ENCODE measurements around the gene CMTM7. TPM values are rescaled to one million over a fixed set of nuclear protein-coding genes. Genes with fewer than 3 reads are reported as not detected.

CMTM7 gene
- total and polyA plus RNA-seq, 2 of the 8 experiments (the other 6 are each of a cell fraction or from before 2014, with no cell fraction given) = 33.3 to 65.8 TPM

DNA sequence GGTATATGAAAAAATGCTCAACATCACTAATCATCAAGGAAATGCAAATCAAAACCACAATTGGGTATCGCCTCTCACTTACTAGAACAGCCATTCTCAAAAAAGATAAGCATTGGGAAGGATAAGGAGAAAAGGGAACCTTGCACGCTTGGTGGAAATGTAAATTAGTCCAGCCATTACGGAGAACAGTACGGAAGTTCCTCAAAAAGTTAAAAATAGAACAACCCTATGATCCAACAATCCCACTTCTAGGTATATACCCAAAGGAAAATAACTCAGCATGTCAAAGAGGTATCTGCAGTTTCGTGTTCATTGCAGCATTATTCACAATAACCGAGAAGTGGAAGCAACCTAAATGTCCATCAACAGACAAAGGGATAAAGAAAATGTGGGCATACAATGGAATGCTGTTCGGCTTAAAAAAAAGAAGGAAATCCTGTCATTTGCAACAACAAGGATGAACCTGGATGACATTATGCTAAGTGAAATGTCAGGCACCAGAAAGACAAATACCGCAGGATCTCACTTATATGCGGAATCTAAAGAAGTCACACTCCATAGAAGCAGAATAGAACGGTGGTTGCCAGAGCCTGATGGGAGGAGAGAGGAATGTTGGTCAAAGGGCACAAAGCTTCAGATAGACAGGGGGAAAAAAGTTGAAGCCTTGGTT, 11.7 kb upstream of the CMTM7 start:
- Histone ChIP-seq H3K4ac (replicated peaks; ENCODE audit: insufficient read length, low read depth, low read length) (no peak overlapping the region), H3K27ac (ENCODE audit: low read depth, low read length) (no peak overlapping the region), H2BK12ac (ENCODE audit: low read depth, low read length) (no peak overlapping the region), H3K79me1 (ENCODE audit: low read depth, low read length) (no peaks in the 10 kb centered on the region), H3K23me2 (ENCODE audit: low read depth, low read length) (no peaks in the 10 kb centered on the region), H3K27me3 (replicated peaks in 1 of 4; ENCODE audit: control insufficient read depth in 3 of 4, extremely low read depth in 1 of 4, insufficient read depth in 3 of 4, low read length in 3 of 4) (no peaks in the 10 kb centered on the region), H3K36me3 (ENCODE audit: control insufficient read depth in 2 of 4, insufficient read depth in 4 of 4, low read length in 3 of 4) (no peaks in the 10 kb centered on the region), H2AK5ac (ENCODE audit: low read depth, low read length) (no peak overlapping the region), H3K56ac (replicated peaks; ENCODE audit: insufficient read length, low read depth, low read length) (no peak overlapping the region), H3K9me3 (ENCODE audit: insufficient read depth in 2 of 2, low read depth in 1 of 2, low read length in 1 of 2) (no peaks in the 10 kb centered on the region), H3K14ac (ENCODE audit: insufficient read length) (no peak overlapping the region), H3K23ac (ENCODE audit: insufficient read length) (no peak overlapping the region), H3K9ac (replicated peaks in 1 of 4; ENCODE audit: extremely low read depth in 1 of 4, low read depth in 3 of 4, low read length in 3 of 4) (no peak overlapping the region), H4K91ac (replicated peaks; ENCODE audit: insufficient read length, low read length) (no peak overlapping the region), H3K4me1 (replicated peaks in 1 of 4; ENCODE audit: control insufficient read depth in 3 of 4, insufficient read depth in 4 of 4, low read length in 3 of 4) (no peaks in the 10 kb centered on the region), H3K4me2 (ENCODE audit: insufficient read depth in 1 of 2, low read depth in 2 of 2, low read length in 2 of 2) (no peak overlapping the region), H4K8ac (ENCODE audit: extremely low read depth, insufficient read depth, low read length) (no peak overlapping the region), H2BK5ac (ENCODE audit: low read depth, low read length) (no peak overlapping the region), H2BK20ac (ENCODE audit: low read length) (no peak overlapping the region), H3K79me2 (ENCODE audit: control insufficient read depth in 1 of 2, insufficient read depth in 2 of 2, low read length in 2 of 2) (no peaks in the 10 kb centered on the region), H2BK15ac (ENCODE audit: low read length) (no peak overlapping the region), H3K4me3 (ENCODE audit: extremely low read depth in 1 of 4, insufficient read depth in 2 of 4, low read depth in 3 of 4, low read length in 4 of 4) (no peak overlapping the region), H3K18ac (ENCODE audit: extremely low read depth, low read length) (no peak overlapping the region), H4K5ac (ENCODE audit: insufficient read length, low read depth, low read length) (no peak overlapping the region), H2AFZ (ENCODE audit: low read length) (no peak overlapping the region), H4K20me1 (replicated peaks in 1 of 2; ENCODE audit: control insufficient read depth in 1 of 2, insufficient read depth in 2 of 2, low read length in 2 of 2) (no peaks in the 10 kb centered on the region), H2BK120ac (replicated peaks; ENCODE audit: low read depth, low read length) (no peak overlapping the region)
- DNase-seq (ENCODE audit: low read depth in 1 of 2, low spot score in 2 of 2) (no peak), FAIRE-seq (no peak)
- ChIA-PET POLR2A (ENCODE audit: partially characterized antibody) (interaction anchor here (1.6 kb wide), 1 partner anchor 12 kb away, joined by 3 read pairs; the partner anchor contains the start of gene CMTM7), CTCF (ENCODE audit: partially characterized antibody) (interaction anchor here (1.0 kb wide), 1 partner anchor 74 kb away, joined by 3 read pairs; no protein-coding TSS in a partner anchor)
- TF ChIP-seq, protein P1, sequence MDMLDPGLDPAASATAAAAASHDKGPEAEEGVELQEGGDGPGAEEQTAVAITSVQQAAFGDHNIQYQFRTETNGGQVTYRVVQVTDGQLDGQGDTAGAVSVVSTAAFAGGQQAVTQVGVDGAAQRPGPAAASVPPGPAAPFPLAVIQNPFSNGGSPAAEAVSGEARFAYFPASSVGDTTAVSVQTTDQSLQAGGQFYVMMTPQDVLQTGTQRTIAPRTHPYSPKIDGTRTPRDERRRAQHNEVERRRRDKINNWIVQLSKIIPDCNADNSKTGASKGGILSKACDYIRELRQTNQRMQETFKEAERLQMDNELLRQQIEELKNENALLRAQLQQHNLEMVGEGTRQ (IDR thresholded peaks at IDR 0.05; ENCODE audit: low read length) = no peak
- TF ChIP-seq CTBP2 (IDR thresholded peaks at IDR 0.05; ENCODE audit: borderline replicate concordance, insufficient read depth, insufficient read length, low read length) (no peak), SIN3A (conservative IDR thresholded peaks at IDR 0.05 in 1 of 2, IDR thresholded peaks at IDR 0.05 in 1 of 2; ENCODE audit: low read depth in 1 of 2, low read length in 2 of 2) (no peak), KDM5A (IDR thresholded peaks at IDR 0.05; ENCODE audit: low read length) (no peak), TAF7 (optimal IDR thresholded peaks at IDR 0.05; ENCODE audit: borderline replicate concordance, low read depth, low read length) (no peak), PHF8 (conservative IDR thresholded peaks at IDR 0.05; ENCODE audit: low read depth, low read length) (no peak), YY1 (IDR thresholded peaks at IDR 0.05; ENCODE audit: low read depth, low read length) (no peak)
- WGBS, 2 experiments (ENCODE audit: extremely low coverage in 1 of 2, insufficient coverage in 1 of 2, insufficient read length in 1 of 2, insufficient replicate concordance in 2 of 2, low coverage in 1 of 2, low lambda C conversion rate in 2 of 2, missing lambda C conversion rate in 1 of 2) = 90% methylated on average over 10 of the region's 10 CpGs; no CpG with 5 or more reads in 1 of the 2 experiments
